C4-2B (cell line): ENCODE measurements around the gene STXBP1.

Source experiments
- ZFX ChIP-seq: fragments of 450-650 bp; IDR thresholded peaks from 2 replicates; pipeline ENCODE4 v1.6.1; 2017
- TF ChIP-seq, protein P1 (sequence below): fragments of 450-650 bp; conservative IDR thresholded peaks from 2 replicates; pipeline ENCODE4 v1.5.1; 2017; ENCODE audit warnings: mild to moderate bottlenecking

DNA sequence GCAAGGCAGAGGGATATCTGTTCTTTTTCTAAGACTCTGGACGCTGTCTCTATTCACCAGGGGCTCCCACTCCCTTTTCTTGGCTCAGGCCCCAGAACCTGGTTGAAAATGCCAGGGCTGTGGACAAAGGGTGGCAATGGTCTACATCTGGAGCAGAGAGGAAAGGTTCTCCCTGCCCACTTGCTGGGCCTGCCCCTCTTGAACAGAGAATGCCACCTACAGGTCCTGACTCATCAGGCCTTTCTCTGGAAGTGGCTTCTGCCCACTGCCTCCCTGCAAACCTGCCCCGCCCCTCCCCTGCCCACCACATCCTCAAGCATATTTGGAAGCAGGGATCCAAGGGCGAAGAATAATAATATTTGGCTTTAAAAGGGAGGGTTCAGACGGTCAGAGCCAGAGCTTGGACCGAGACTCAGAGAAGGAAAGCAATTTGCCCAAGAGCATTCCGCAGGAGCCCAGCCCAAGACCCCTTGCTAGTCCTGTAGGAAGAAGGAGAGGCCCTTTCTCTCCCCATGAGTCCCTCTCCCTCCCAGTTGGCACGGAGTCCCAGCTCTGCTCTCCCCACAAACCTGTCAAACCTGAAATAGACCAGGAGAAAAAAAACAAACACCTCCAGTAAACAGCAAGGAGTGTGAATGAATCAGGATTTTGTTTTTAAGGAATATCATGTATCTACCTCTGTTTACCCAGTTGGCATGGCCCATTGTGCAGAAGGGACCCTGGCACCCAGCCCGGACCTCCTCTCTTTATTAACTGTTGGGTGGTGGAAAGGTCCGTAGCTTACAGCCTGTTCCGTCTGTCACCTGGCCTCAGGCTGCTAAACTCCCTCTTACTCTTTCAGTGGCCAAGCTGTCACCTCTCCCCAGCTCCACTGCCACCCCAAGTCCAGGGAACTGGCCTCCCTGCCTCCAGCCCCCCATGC, 37.7 kb upstream of the STXBP1 start:
- TF ChIP-seq, protein P1, sequence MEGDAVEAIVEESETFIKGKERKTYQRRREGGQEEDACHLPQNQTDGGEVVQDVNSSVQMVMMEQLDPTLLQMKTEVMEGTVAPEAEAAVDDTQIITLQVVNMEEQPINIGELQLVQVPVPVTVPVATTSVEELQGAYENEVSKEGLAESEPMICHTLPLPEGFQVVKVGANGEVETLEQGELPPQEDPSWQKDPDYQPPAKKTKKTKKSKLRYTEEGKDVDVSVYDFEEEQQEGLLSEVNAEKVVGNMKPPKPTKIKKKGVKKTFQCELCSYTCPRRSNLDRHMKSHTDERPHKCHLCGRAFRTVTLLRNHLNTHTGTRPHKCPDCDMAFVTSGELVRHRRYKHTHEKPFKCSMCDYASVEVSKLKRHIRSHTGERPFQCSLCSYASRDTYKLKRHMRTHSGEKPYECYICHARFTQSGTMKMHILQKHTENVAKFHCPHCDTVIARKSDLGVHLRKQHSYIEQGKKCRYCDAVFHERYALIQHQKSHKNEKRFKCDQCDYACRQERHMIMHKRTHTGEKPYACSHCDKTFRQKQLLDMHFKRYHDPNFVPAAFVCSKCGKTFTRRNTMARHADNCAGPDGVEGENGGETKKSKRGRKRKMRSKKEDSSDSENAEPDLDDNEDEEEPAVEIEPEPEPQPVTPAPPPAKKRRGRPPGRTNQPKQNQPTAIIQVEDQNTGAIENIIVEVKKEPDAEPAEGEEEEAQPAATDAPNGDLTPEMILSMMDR, result no peak
- no peak for TF ChIP-seq ZFX
